Activated naive CD8-positive, alpha-beta T cell treated with anti-CD3 and anti-CD28 coated beads for 36 hours (primary cell): Measurements from ENCODE around the gene SPON1. TPM values are rescaled to one million over a fixed set of nuclear protein-coding genes. Genes with fewer than 3 reads are reported as not detected.
"Not testable (repeated sequence)": the region's sequence is repeated elsewhere in the genome, so short reads cannot be mapped to it uniquely, and the experiment has no call there.

Experiments
- DNase-seq: peaks from one replicate; pipeline ENCODE4 v3.0.0; 2021
- H3K27ac Mint-ChIP-seq: one replicate; pipeline ENCODE4 v1.8.0; 2022; ENCODE audit warnings: mild to moderate bottlenecking, moderate library complexity, mixed read lengths
- H3K27me3 Mint-ChIP-seq: one replicate; pipeline ENCODE4 v1.8.0; 2022; ENCODE audit warnings: mild to moderate bottlenecking, mixed read lengths
- H3K36me3 Mint-ChIP-seq: one replicate; pipeline ENCODE4 v1.8.0; 2021; ENCODE audit warnings: mild to moderate bottlenecking, mixed read lengths
- H3K4me1 Mint-ChIP-seq: one replicate; pipeline ENCODE4 v1.8.0; 2021; ENCODE audit warnings: mixed read lengths
- H3K4me3 Mint-ChIP-seq: one replicate; pipeline ENCODE4 v1.8.0; 2022; ENCODE audit warnings: mild to moderate bottlenecking, moderate library complexity, mixed read lengths
- H3K9me3 Mint-ChIP-seq: one replicate; pipeline ENCODE4 v1.8.0; 2022; ENCODE audit warnings: mixed read lengths
- total RNA-seq, 2 experiments: library from RNA; stranded (reverse); gene quantifications; one replicate each; pipeline ENCODE4 v1.2.3, GENCODE V29; 2021

Gene SPON1
- total RNA-seq, 2 experiments from 2014 or later: 0.95 to 1.0 TPM

DNA sequence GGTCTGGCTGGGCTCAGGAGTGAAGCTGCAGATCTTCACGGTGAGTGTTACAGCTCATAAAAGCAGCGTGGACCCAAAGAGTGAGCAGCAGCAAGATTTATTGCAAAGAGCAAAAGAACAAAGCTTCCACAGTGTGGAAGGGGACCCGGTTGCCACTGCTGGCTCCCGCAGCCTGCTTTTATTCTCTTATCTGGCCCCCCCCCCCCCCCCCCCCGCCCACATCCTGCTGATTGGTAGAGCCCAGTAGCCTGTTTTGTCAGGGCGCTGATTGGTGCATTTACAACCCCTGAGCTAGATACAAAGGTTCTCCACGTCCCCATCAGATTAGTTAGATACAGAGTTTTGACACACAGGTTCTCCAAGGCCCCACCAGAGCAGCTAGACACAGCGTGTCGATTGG lies 128.1 kb downstream of the SPON1 start:
- H3K9me3 Mint-ChIP-seq: peaks cover 28% of the 10 kb centered on the region
- H3K27me3 Mint-ChIP-seq, H3K27ac Mint-ChIP-seq, DNase-seq: not testable (repeated sequence)
- peaks cover 11% of the 10 kb centered on the region for H3K4me1 Mint-ChIP-seq
- H3K36me3 Mint-ChIP-seq: peaks cover 30% of the 10 kb centered on the region
- H3K4me3 Mint-ChIP-seq: peak overlapping the region; percentile 30

DNA sequence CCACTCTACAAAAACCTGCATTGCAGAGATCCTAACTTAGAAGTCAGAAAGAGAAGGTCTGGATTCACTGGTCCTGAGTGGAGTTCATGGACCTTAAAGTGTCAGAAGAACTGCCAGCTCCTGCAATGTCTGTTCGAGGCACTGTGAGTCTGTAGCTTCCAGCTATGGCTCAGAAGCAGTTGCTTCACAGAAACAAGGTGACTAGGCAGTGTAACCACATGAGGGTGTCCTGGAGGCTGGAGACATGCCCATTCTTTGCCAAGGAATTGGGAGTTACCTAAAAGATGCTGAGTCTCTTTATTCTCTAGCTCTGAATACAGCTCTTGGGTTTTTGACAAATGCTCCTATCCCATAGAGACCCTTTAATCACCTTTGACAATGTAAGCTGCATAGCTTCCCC lies 130.5 kb downstream of the SPON1 start:
- Mint-ChIP-seq H3K27me3 (no peaks in the 10 kb centered on the region), H3K4me3 (no peak overlapping the region), H3K4me1 (peaks cover 11% of the 10 kb centered on the region), H3K27ac (no peak overlapping the region), H3K36me3 (peaks cover 14% of the 10 kb centered on the region), H3K9me3 (peaks cover 9% of the 10 kb centered on the region)
- no peak for DNase-seq

- H3K27ac Mint-ChIP-seq: no peak overlapping the region
- no peaks in the 10 kb centered on the region for H3K9me3 Mint-ChIP-seq
- H3K4me1 Mint-ChIP-seq: peaks cover 11% of the 10 kb centered on the region
- no peak overlapping the region for H3K4me3 Mint-ChIP-seq
- H3K36me3 Mint-ChIP-seq: peaks cover 4% of the 10 kb centered on the region
- no peak for DNase-seq
- H3K27me3 Mint-ChIP-seq: no peaks in the 10 kb centered on the region
These were observed 132.0 kb downstream of the SPON1 start for GRCh38 chr11:14094481-14095037.

DNA sequence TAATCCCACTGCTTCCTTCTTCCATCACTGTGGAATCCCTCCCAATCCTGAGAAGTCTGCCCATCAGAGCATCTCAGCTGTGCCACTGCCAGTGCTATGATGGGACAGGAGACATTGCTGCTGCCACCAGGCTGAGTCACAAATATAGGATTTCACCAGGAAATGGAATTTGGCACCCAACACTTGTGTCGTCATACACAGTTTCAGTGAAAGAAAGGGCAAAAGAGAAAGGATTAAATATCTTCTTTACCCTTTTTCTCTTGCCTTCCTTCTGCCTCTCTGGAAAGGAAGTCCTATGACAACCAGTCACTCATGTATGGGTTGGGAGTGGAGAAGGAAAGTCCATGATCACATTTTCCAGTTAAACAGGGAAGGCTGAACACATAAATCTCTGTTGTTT lies 133.4 kb downstream of the SPON1 start:
- Mint-ChIP-seq H3K27ac (no peak overlapping the region), H3K36me3 (peaks cover under 1% of the 10 kb centered on the region), H3K4me1 (peaks cover 5% of the 10 kb centered on the region), H3K27me3 (no peaks in the 10 kb centered on the region), H3K4me3 (no peak overlapping the region), H3K9me3 (no peaks in the 10 kb centered on the region)
- no peak for DNase-seq

GRCh38 chr11:14096606-14097005 lies 134.1 kb downstream of the SPON1 start:
- no peaks in the 10 kb centered on the region for H3K9me3 Mint-ChIP-seq
- DNase-seq: no peak
- H3K36me3 Mint-ChIP-seq: peaks cover 1% of the 10 kb centered on the region
- no peak overlapping the region for H3K4me3 Mint-ChIP-seq
- peaks cover 4% of the 10 kb centered on the region for H3K4me1 Mint-ChIP-seq
- H3K27ac Mint-ChIP-seq: no peak overlapping the region
- no peaks in the 10 kb centered on the region for H3K27me3 Mint-ChIP-seq

DNA sequence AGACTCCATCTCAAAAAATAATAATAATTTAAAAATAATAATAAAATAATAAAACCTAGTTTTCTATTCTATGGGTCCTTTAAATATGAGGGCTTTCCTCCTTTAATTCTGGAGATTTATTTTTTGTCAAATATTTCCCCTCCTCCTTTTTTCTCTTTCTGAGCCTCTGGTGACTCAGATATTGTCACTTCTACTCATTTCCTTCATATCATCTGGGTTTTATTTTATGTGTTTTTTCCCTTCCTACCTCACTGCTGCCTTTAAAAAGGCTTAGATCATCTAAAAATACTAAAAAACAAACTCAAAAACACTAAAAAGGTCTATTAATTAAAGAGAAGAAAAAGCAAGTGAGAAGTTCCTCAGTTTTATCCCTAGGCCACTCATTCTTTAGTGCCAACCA lies 138.9 kb downstream of the SPON1 start:
- Mint-ChIP-seq H3K27ac (peak overlapping the region; percentile 26), H3K4me3 (no peak overlapping the region)
- DNase-seq: no peak

DNA sequence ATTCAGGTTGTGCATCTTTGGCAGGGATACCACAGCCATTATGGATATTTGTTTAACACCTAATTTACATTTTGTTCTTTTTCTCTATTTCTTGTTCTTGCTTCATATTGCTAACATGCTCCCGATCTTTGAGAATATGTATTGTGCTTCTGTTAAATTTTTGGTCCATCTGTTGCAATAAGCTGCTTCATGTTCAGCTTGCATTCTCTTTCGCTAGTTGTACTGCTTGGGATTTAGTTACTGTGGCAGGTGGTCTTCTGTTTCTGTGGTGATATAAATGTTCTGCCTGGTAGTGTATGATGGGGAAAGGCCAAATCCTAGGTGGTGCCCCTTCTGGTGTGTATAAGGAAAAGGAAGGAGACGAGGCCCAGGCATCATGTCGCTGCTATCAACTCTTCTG lies 140.2 kb downstream of the SPON1 start:
- no peak overlapping the region for H3K27ac Mint-ChIP-seq

More for the DNA sequence above, 138.9 kb downstream of the SPON1 start:
- no peaks in the 10 kb centered on the region for H3K27me3 Mint-ChIP-seq
- H3K4me1 Mint-ChIP-seq: peaks cover 11% of the 10 kb centered on the region
- no peaks in the 10 kb centered on the region for H3K9me3 Mint-ChIP-seq
- peaks cover 1% of the 10 kb centered on the region for H3K36me3 Mint-ChIP-seq

GRCh38 chr11:14105446-14105845 lies 142.9 kb downstream of the SPON1 start:
- peaks cover 14% of the 10 kb centered on the region for H3K4me1 Mint-ChIP-seq
- no peaks in the 10 kb centered on the region for H3K27me3 Mint-ChIP-seq
- H3K36me3 Mint-ChIP-seq: peaks cover 1% of the 10 kb centered on the region
- H3K27ac Mint-ChIP-seq: no peak overlapping the region
- H3K9me3 Mint-ChIP-seq: no peaks in the 10 kb centered on the region
- DNase-seq: no peak
- H3K4me3 Mint-ChIP-seq: no peak overlapping the region

More for the DNA sequence above, 140.2 kb downstream of the SPON1 start:
- Mint-ChIP-seq H3K27me3 (no peaks in the 10 kb centered on the region), H3K36me3 (peaks cover 1% of the 10 kb centered on the region), H3K9me3 (no peaks in the 10 kb centered on the region), H3K4me3 (no peak overlapping the region), H3K4me1 (peaks cover 14% of the 10 kb centered on the region)
- no peak for DNase-seq

- H3K9me3 Mint-ChIP-seq: no peaks in the 10 kb centered on the region
- H3K36me3 Mint-ChIP-seq: no peaks in the 10 kb centered on the region
These were observed 144.0 kb downstream of the SPON1 start for GRCh38 chr11:14106303-14107049.

GRCh38 chr11:14107050-14107430 lies 144.5 kb downstream of the SPON1 start:
- Mint-ChIP-seq H3K9me3 (no peaks in the 10 kb centered on the region), H3K36me3 (no peaks in the 10 kb centered on the region), H3K4me3 (no peak overlapping the region), H3K27me3 (no peaks in the 10 kb centered on the region), H3K4me1 (peaks cover 10% of the 10 kb centered on the region), H3K27ac (no peak overlapping the region)
- DNase-seq: no peak

More at GRCh38 chr11:14106303-14107049, 144.0 kb downstream of the SPON1 start:
- H3K4me1 Mint-ChIP-seq: peaks cover 13% of the 10 kb centered on the region
- no peaks in the 10 kb centered on the region for H3K27me3 Mint-ChIP-seq
- no peak for DNase-seq
- H3K27ac Mint-ChIP-seq: no peak overlapping the region
- no peak overlapping the region for H3K4me3 Mint-ChIP-seq

DNA sequence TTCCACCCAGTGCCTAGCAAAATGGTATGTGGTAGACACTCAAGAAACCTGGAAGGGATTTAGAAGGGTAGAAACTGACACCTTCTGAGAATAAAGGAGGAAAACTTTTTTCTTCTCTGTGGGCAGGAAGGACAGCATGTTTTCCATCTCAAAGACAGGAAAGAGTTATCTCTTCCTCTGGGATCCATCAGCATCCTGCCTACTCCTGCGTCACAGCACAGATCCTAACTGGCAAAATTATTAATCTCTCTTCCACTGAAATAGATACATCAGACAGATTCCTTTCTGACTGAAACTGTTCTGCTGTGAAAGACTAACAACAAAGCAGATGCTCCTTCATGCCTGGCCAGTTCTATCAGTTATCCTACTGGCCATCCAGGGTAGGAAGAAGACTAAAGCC lies 147.2 kb downstream of the SPON1 start:
- no peak overlapping the region for H3K4me3 Mint-ChIP-seq
- no peaks in the 10 kb centered on the region for H3K36me3 Mint-ChIP-seq
- H3K27ac Mint-ChIP-seq: no peak overlapping the region
- no peaks in the 10 kb centered on the region for H3K9me3 Mint-ChIP-seq
- no peaks in the 10 kb centered on the region for H3K27me3 Mint-ChIP-seq
- H3K4me1 Mint-ChIP-seq: peaks cover 14% of the 10 kb centered on the region
- DNase-seq: no peak

GRCh38 chr11:14110629-14111028 lies 148.1 kb downstream of the SPON1 start:
- H3K36me3 Mint-ChIP-seq: no peaks in the 10 kb centered on the region
- DNase-seq: no peak
- no peak overlapping the region for H3K4me3 Mint-ChIP-seq
- no peak overlapping the region for H3K27ac Mint-ChIP-seq
- H3K27me3 Mint-ChIP-seq: no peaks in the 10 kb centered on the region
- peaks cover 8% of the 10 kb centered on the region for H3K4me1 Mint-ChIP-seq
- H3K9me3 Mint-ChIP-seq: no peaks in the 10 kb centered on the region

- H3K4me3 Mint-ChIP-seq: no peak overlapping the region
- H3K36me3 Mint-ChIP-seq: no peaks in the 10 kb centered on the region
- H3K27ac Mint-ChIP-seq: no peak overlapping the region
- DNase-seq: no peak
- peaks cover 8% of the 10 kb centered on the region for H3K4me1 Mint-ChIP-seq
- H3K9me3 Mint-ChIP-seq: no peaks in the 10 kb centered on the region
- no peaks in the 10 kb centered on the region for H3K27me3 Mint-ChIP-seq
These were observed 149.0 kb downstream of the SPON1 start for GRCh38 chr11:14111496-14111895.

- no peaks in the 10 kb centered on the region for H3K27me3 Mint-ChIP-seq
- no peak overlapping the region for H3K4me3 Mint-ChIP-seq
- no peak overlapping the region for H3K27ac Mint-ChIP-seq
- no peaks in the 10 kb centered on the region for H3K9me3 Mint-ChIP-seq
- no peaks in the 10 kb centered on the region for H3K36me3 Mint-ChIP-seq
- DNase-seq: no peak
- peaks cover 4% of the 10 kb centered on the region for H3K4me1 Mint-ChIP-seq
These were observed 150.2 kb downstream of the SPON1 start for GRCh38 chr11:14112721-14113120.

DNA sequence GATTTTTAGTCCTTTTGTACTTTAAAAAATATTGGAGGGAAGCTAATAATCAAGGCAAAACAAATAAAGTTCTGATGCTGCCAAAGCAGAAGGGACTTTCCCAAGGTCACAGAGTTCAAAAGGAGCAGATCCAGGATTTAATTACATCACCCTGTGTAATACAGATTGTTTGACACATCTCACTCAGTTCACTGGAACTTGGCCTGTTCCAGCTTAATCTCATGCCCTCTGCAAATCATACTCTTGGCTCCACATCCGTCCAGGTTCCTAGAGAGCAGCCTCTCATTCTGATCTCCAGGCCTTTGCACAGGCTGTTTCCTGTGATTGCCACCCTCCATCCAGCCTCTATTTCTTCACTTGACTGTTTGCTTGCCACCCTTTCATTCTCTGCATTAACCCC lies 151.7 kb downstream of the SPON1 start:
- H3K36me3 Mint-ChIP-seq: no peaks in the 10 kb centered on the region
- H3K4me1 Mint-ChIP-seq: peaks cover 6% of the 10 kb centered on the region
- H3K9me3 Mint-ChIP-seq: no peaks in the 10 kb centered on the region
- DNase-seq: no peak
- no peak overlapping the region for H3K4me3 Mint-ChIP-seq
- no peaks in the 10 kb centered on the region for H3K27me3 Mint-ChIP-seq
- no peak overlapping the region for H3K27ac Mint-ChIP-seq

DNA sequence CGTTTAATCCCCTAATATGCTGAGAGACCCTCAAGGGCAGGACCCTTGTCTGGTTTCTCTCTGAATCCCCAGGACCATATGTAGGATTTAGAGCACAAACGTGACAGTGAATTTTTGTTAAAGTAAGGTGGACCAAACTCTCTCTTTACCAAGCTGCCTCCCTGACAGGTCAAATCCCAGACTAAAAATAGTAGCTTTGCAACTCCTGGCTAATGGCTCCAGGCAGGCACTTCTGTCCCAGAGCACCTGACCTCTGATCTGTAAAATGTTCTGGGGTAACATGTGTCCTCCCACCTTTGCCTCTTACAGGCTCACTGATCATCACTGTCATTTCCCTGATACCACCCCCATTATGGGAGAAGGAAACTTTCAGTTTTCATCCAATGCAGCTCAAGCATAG lies 152.3 kb downstream of the SPON1 start:
- Mint-ChIP-seq H3K36me3 (no peaks in the 10 kb centered on the region), H3K4me1 (peaks cover 9% of the 10 kb centered on the region), H3K9me3 (no peaks in the 10 kb centered on the region), H3K4me3 (no peak overlapping the region), H3K27me3 (no peaks in the 10 kb centered on the region), H3K27ac (no peak overlapping the region)
- DNase-seq: no peak
